ENCODE data around the gene TNFAIP8.

- no peak for TF ChIP-seq CTCF (IDR thresholded peaks at IDR 0.05)
- TF ChIP-seq POLR2AphosphoS5 (IDR thresholded peaks at IDR 0.05) = no peak
- TF ChIP-seq POLR2A (IDR thresholded peaks at IDR 0.05; ENCODE audit: low read depth) = no peak
Measured at GRCh38 chr5:119316906-119317305, 38.9 kb upstream of the TNFAIP8 start.

Data from esophagus muscularis mucosa (tissue), 3 donors.